IMR-90 (cell line): ENCODE data around the gene RELT. TPM values are rescaled to one million over a fixed set of nuclear protein-coding genes. Genes with fewer than 3 reads are reported as not detected.

ENCODE experiments used
- ATAC-seq: fragments of 200-7000 bp; cut with Tn5 transposase; 2 replicates; pipeline ENCODE4 v1.9.1; 2020; ENCODE audit warnings: low read depth, mild to moderate bottlenecking, moderate library complexity
- BruUV-seq: library from RNA; stranded (reverse); fragments of 400-500 nt; replicated peaks from 2 replicates; lab custom pipeline; 2021; lab: Mats Ljungman, UMichigan
- CTCF ChIA-PET: fragments of 300-600 bp; formaldehyde crosslinking; extraction: SDS; loops from one replicate; lab custom pipeline; 2021; ENCODE audit warnings: antibody characterized with exemption; lab: Yijun Ruan, JAX
- POLR2A ChIA-PET: fragments of 300-600 bp; sonication (Branson Sonifier 250); formaldehyde crosslinking; loops from one replicate; lab custom pipeline; 2022; ENCODE audit warnings: antibody characterized with exemption; ENCODE audit not compliant: unreplicated experiment; lab: Charles Lee
- DNase-seq: peaks from one replicate; pipeline ENCODE4 v3.0.0; 2013
- H2AFZ ChIP-seq: replicated peaks from 2 replicates; pipeline ENCODE3; 2013; ENCODE audit warnings: low read length, mild to moderate bottlenecking; ENCODE audit not compliant: poor library complexity
- H2AK5ac ChIP-seq: 2 replicates; pipeline ENCODE4 v1.6.1; 2013; ENCODE audit warnings: low read depth, low read length, inconsistent platforms
- H2AK9ac ChIP-seq: replicated peaks from 2 replicates; pipeline ENCODE3; 2013; ENCODE audit warnings: mild to moderate bottlenecking, low read depth, low read length, moderate library complexity; ENCODE audit not compliant: poor library complexity
- H2BK120ac ChIP-seq: 2 replicates; pipeline ENCODE4 v1.6.1; 2013; ENCODE audit warnings: low read depth, low read length, inconsistent platforms
- H2BK15ac ChIP-seq: 3 replicates; pipeline ENCODE4 v1.6.1; 2013; ENCODE audit warnings: low read depth, low read length, inconsistent platforms
- H2BK20ac ChIP-seq: 2 replicates; pipeline ENCODE4 v1.6.1; 2013; ENCODE audit warnings: low read depth, mild to moderate bottlenecking, inconsistent platforms, low read length, moderate library complexity
- H2BK5ac ChIP-seq: 2 replicates; pipeline ENCODE4 v1.6.1; 2013; ENCODE audit warnings: mild to moderate bottlenecking, low read depth, low read length, inconsistent platforms; ENCODE audit not compliant: poor library complexity, severe bottlenecking
- H3K14ac ChIP-seq: replicated peaks from 2 replicates; pipeline ENCODE4 v1.6.1; 2013; ENCODE audit warnings: low read depth, low read length, inconsistent platforms
- H3K18ac ChIP-seq: 2 replicates; pipeline ENCODE4 v1.6.1; 2013; ENCODE audit warnings: low read depth, low read length, control low read depth
- H3K23ac ChIP-seq: 2 replicates; pipeline ENCODE4 v1.6.1; 2013; ENCODE audit warnings: low read depth, low read length, inconsistent platforms
- H3K27ac ChIP-seq: 2 replicates; pipeline ENCODE4 v1.5.1; 2013; ENCODE audit warnings: mild to moderate bottlenecking, control low read depth, low read length; ENCODE audit not compliant: insufficient read depth
- H3K27me3 ChIP-seq: 2 replicates; pipeline ENCODE4 v1.6.1; 2013; ENCODE audit warnings: low read length; ENCODE audit not compliant: control insufficient read depth, insufficient read depth
- H3K36me3 ChIP-seq: 2 replicates; pipeline ENCODE4 v1.6.1; 2013; ENCODE audit warnings: low read length, mixed read lengths; ENCODE audit not compliant: control insufficient read depth, insufficient read depth
- H3K4ac ChIP-seq: 2 replicates; pipeline ENCODE4 v1.6.1; 2013; ENCODE audit warnings: low read depth, low read length, inconsistent platforms
- H3K4me1 ChIP-seq: 2 replicates; pipeline ENCODE4 v1.6.1; 2013; ENCODE audit warnings: low read length, mixed read lengths; ENCODE audit not compliant: control insufficient read depth, insufficient read depth
- H3K4me2 ChIP-seq: 2 replicates; pipeline ENCODE4 v1.6.1; 2013; ENCODE audit warnings: low read depth, mild to moderate bottlenecking, control low read depth, low read length, moderate library complexity
- H3K4me3 ChIP-seq: 2 replicates; pipeline ENCODE4 v1.5.1; 2013; ENCODE audit warnings: low read depth, mild to moderate bottlenecking, control low read depth, low read length, moderate library complexity; ENCODE audit not compliant: insufficient read depth
- H3K56ac ChIP-seq: 2 replicates; pipeline ENCODE4 v1.6.1; 2013; ENCODE audit warnings: low read length, inconsistent platforms; ENCODE audit not compliant: insufficient read depth; ENCODE audit errors: extremely low read depth
- H3K79me1 ChIP-seq, 2 experiments: 2 replicates each; pipeline ENCODE4 v1.6.1; 2013; ENCODE audit warnings: low read length in 2 of 2, inconsistent platforms in 1 of 2, low read depth in 1 of 2
- H3K9ac ChIP-seq: 2 replicates; pipeline ENCODE4 v1.6.1; 2013; ENCODE audit warnings: low read depth, low read length, control low read depth
- H3K9me1 ChIP-seq: 2 replicates; pipeline ENCODE4 v1.6.1; 2013; ENCODE audit warnings: low read length, inconsistent platforms; ENCODE audit not compliant: insufficient read depth
- H3K9me3 ChIP-seq: 2 replicates; pipeline ENCODE4 v1.6.1; 2013; ENCODE audit warnings: low read length; ENCODE audit not compliant: control insufficient read depth, insufficient read depth
- H4K20me1 ChIP-seq: 2 replicates; pipeline ENCODE4 v1.6.1; 2013; ENCODE audit warnings: low read length, inconsistent platforms; ENCODE audit not compliant: insufficient read depth
- H4K5ac ChIP-seq: 2 replicates; pipeline ENCODE4 v1.6.1; 2013; ENCODE audit warnings: mild to moderate bottlenecking, low read depth, low read length, control low read depth
- H4K8ac ChIP-seq, 2 experiments: 2 replicates each; pipeline ENCODE4 v1.6.1; 2013; ENCODE audit warnings: low read depth in 2 of 2, low read length in 2 of 2, control low read depth in 1 of 2, inconsistent platforms in 1 of 2
- H4K91ac ChIP-seq: 2 replicates; pipeline ENCODE4 v1.6.1; 2013; ENCODE audit warnings: low read depth, low read length, inconsistent platforms; ENCODE audit not compliant: insufficient read depth
- CEBPB ChIP-seq: IDR thresholded peaks from 2 replicates; pipeline ENCODE4 v1.6.1; 2012; ENCODE audit warnings: low read depth, low read length, improper control_type of control experiment
- CHD1 ChIP-seq: IDR thresholded peaks from 2 replicates; pipeline ENCODE4 v1.6.1; 2012; ENCODE audit warnings: low read depth, low read length, improper control_type of control experiment
- FOS ChIP-seq: fragments of 150-350 bp; IDR thresholded peaks from 2 replicates; pipeline ENCODE4 v1.6.1; 2016; ENCODE audit warnings: low read depth, low read length
- MAFK ChIP-seq: IDR thresholded peaks from 2 replicates; pipeline ENCODE4 v1.6.1; 2012; ENCODE audit warnings: low read depth, low read length, improper control_type of control experiment
- NFE2L2 ChIP-seq: fragments of 150-350 bp; IDR thresholded peaks from 2 replicates; pipeline ENCODE4 v1.6.1; 2016; ENCODE audit warnings: low read depth, mild to moderate bottlenecking, low read length
- RAD21 ChIP-seq: IDR thresholded peaks from 2 replicates; pipeline ENCODE4 v1.6.1; 2012; ENCODE audit warnings: low read length, improper control_type of control experiment
- RCOR1 ChIP-seq: IDR thresholded peaks from 2 replicates; pipeline ENCODE4 v1.6.1; 2012; ENCODE audit warnings: mild to moderate bottlenecking, low read length, improper control_type of control experiment; ENCODE audit not compliant: insufficient replicate concordance
- RFX5 ChIP-seq: IDR thresholded peaks from 2 replicates; pipeline ENCODE4 v1.8.0; 2012; ENCODE audit warnings: low read depth, mild to moderate bottlenecking, low read length, moderate library complexity
- WGBS, 2 experiments: methylation state at CpG; one replicate each; pipeline versions ENCODE4 v1.1.5 to v1.1.7; 2013; ENCODE audit warnings: missing lambda C conversion rate in 2 of 2; ENCODE audit not compliant: insufficient read length in 1 of 2; ENCODE audit errors: extremely low coverage in 2 of 2; 5-methylcytosine and 5-hydroxymethylcytosine counted together
- dilution Hi-C: fragments of 300-500 bp; cut with HindIII; formaldehyde crosslinking; loops from one replicate; pipeline ENCODE4 v1.14.3; 2018; ENCODE audit warnings: low sequenced_read_pairs; ENCODE audit not compliant: unreplicated experiment
- in situ Hi-C: fragments of 300-500 bp; cut with MboI; formaldehyde crosslinking; loops from 3 replicates; pipeline ENCODE4 v1.14.3; 2019; ENCODE audit warnings: low sequenced_read_pairs, inconsistent platforms, mixed read lengths
- intact Hi-C: fragments of 100-400 bp; cut with micrococcal nuclease; formaldehyde crosslinking; loops from 2 replicates; pipeline ENCODE4 v1.10.0; 2022
- polyA plus RNA-seq, 3 experiments: library from polyadenylated mRNA; depleted of rRNA; stranded (reverse); fragments of >200 nt; gene quantifications; 2 replicates each; pipeline ENCODE4 v1.2.3, GENCODE V29; 2012; ENCODE audit warnings: low replicate concordance in 1 of 3
- total RNA-seq: library from RNA; depleted of rRNA; stranded (reverse); fragments of >200 nt; gene quantifications from 2 replicates; pipeline ENCODE4 v1.2.3, GENCODE V29; 2012
- TF ChIP-seq, protein P1 (sequence below): fragments of 150-350 bp; IDR thresholded peaks from 2 replicates; pipeline ENCODE4 v1.6.1; 2016; ENCODE audit warnings: low read depth, mild to moderate bottlenecking, low read length, moderate library complexity, borderline replicate concordance
- TF ChIP-seq, protein P2 (sequence below): conservative IDR thresholded peaks from 2 replicates; pipeline ENCODE4 v1.5.1; 2012; ENCODE audit warnings: mild to moderate bottlenecking, low read depth, low read length, improper control_type of control experiment

Gene RELT
- total and polyA plus RNA-seq, 2 of the 4 experiments (the other 2 are of a cell fraction), result 2.3 to 5.3 TPM

DNA sequence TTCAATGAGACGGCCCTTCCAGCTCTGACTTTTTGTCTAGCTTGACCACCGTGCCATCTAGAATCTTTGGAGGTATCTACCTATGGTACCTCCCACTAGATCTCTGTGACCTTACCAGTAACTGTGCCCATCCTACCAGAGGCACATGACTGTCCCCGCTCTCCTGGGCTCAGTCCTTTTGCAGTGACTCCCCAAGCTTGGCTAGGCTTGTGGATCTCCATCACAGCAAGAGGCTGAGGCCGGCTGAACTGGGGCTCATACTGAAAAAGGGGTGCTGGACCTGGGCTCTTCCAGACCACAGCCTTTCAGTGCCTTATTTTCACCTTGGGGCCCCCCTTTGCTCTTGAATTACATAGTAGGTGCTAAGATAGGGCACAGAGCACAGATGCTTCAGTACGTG is 27.3 kb downstream of the RELT start:
- ChIA-PET CTCF (interaction anchor here (0.6 kb wide), 1 partner anchor 273 kb away, joined by 5 read pairs; no protein-coding TSS in a partner anchor), POLR2A (no interaction called here)
- Histone ChIP-seq H2BK5ac (no peak overlapping the region), H3K4me3 (no peak overlapping the region), H2AK9ac (no peak overlapping the region), H3K14ac (no peak overlapping the region), H3K9ac (no peak overlapping the region), H2AFZ (no peak overlapping the region), H3K9me1 (no peaks in the 10 kb centered on the region; the same call in none of the 2 replicates), H4K20me1 (no peaks in the 10 kb centered on the region), H3K27me3 (no peaks in the 10 kb centered on the region), H4K8ac (no peak overlapping the region), H3K18ac (no peak overlapping the region), H3K4me2 (no peak overlapping the region), H3K4me1 (peaks cover 6% of the 10 kb centered on the region; the same call in 1 of the 2 replicates), H4K91ac (no peak overlapping the region), H3K9me3 (no peaks in the 10 kb centered on the region), H3K56ac (no peak overlapping the region), H3K36me3 (peaks cover 15% of the 10 kb centered on the region), H3K4ac (no peak overlapping the region), H4K5ac (no peak overlapping the region), H2BK20ac (no peak overlapping the region), H3K79me1 (no peaks in the 10 kb centered on the region), H3K23ac (no peak overlapping the region), H3K27ac (no peak overlapping the region), H2BK120ac (no peak overlapping the region), H2BK15ac (no peak overlapping the region), H2AK5ac (no peak overlapping the region)
- TF ChIP-seq FOS (no peak), RFX5 (no peak), RCOR1 (no peak), RAD21 (no peak), CHD1 (no peak), CEBPB (no peak), MAFK (no peak), NFE2L2 (no peak)
- TF ChIP-seq, protein P1, sequence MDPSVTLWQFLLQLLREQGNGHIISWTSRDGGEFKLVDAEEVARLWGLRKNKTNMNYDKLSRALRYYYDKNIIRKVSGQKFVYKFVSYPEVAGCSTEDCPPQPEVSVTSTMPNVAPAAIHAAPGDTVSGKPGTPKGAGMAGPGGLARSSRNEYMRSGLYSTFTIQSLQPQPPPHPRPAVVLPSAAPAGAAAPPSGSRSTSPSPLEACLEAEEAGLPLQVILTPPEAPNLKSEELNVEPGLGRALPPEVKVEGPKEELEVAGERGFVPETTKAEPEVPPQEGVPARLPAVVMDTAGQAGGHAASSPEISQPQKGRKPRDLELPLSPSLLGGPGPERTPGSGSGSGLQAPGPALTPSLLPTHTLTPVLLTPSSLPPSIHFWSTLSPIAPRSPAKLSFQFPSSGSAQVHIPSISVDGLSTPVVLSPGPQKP, result no peak
- TF ChIP-seq, protein P2, sequence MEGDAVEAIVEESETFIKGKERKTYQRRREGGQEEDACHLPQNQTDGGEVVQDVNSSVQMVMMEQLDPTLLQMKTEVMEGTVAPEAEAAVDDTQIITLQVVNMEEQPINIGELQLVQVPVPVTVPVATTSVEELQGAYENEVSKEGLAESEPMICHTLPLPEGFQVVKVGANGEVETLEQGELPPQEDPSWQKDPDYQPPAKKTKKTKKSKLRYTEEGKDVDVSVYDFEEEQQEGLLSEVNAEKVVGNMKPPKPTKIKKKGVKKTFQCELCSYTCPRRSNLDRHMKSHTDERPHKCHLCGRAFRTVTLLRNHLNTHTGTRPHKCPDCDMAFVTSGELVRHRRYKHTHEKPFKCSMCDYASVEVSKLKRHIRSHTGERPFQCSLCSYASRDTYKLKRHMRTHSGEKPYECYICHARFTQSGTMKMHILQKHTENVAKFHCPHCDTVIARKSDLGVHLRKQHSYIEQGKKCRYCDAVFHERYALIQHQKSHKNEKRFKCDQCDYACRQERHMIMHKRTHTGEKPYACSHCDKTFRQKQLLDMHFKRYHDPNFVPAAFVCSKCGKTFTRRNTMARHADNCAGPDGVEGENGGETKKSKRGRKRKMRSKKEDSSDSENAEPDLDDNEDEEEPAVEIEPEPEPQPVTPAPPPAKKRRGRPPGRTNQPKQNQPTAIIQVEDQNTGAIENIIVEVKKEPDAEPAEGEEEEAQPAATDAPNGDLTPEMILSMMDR, result no peak
- WGBS, 2 experiments, result 75% methylated on average over 2 of the region's 5 CpGs; no CpG with 5 or more reads in 1 of the 2 experiments
- in situ Hi-C loops, result loop anchor here (5.0 kb wide), 1 partner anchor 254 kb away; no protein-coding TSS in a partner anchor
- intact Hi-C loops, result loop anchor here (5.0 kb wide), 1 partner anchor 529 kb away; no protein-coding TSS in a partner anchor
- DNase-seq (no peak), ATAC-seq (no peak)
- BruUV-seq, result no TSS peak
- dilution Hi-C loops, result no loop called here
